OCI-LY7 (cell line): Measurements from ENCODE around the gene UTS2B. TPM values are rescaled to one million over a fixed set of nuclear protein-coding genes. Genes with fewer than 3 reads are reported as not detected.

Experiments used
- BruUV-seq: library from RNA; stranded (reverse); fragments of 400-500 nt; replicated peaks from 2 replicates; lab custom pipeline; 2021; lab: Mats Ljungman, UMichigan
- CTCF ChIA-PET: fragments of 300-600 bp; sonication (Branson Sonifier 250); formaldehyde crosslinking; loops from one replicate; lab custom pipeline; 2022; ENCODE audit warnings: antibody characterized with exemption; ENCODE audit not compliant: unreplicated experiment; lab: Charles Lee
- POLR2A ChIA-PET: fragments of 300-600 bp; sonication (Branson Sonifier 250); formaldehyde crosslinking; loops from one replicate; lab custom pipeline; 2022; ENCODE audit warnings: antibody characterized with exemption; lab: Charles Lee
- DNase-seq: peaks from one replicate; pipeline ENCODE4 v3.0.0-alpha.2; 2015; ENCODE audit warnings: low spot score
- H2AFZ ChIP-seq: fragments of 200-600 bp; sonication (generic), shearing (Covaris generic); 2 replicates; pipeline ENCODE4 v1.6.1; 2014; ENCODE audit warnings: mild to moderate bottlenecking, antibody characterized with exemption, low read length, moderate library complexity
- H3K27ac ChIP-seq: fragments of 200-600 bp; sonication (generic); 2 replicates; pipeline ENCODE4 v1.5.1; 2014; ENCODE audit warnings: mixed run types, low read depth, mild to moderate bottlenecking, moderate library complexity, low read length, inconsistent platforms; ENCODE audit not compliant: poor library complexity, severe bottlenecking
- H3K36me3 ChIP-seq: fragments of 200-600 bp; sonication (generic); 2 replicates; pipeline ENCODE4 v1.6.1; 2014; ENCODE audit warnings: mild to moderate bottlenecking, antibody characterized with exemption, low read length, moderate library complexity, mixed read lengths; ENCODE audit not compliant: insufficient read depth
- H3K4me1 ChIP-seq: fragments of 200-600 bp; sonication (generic); 2 replicates; pipeline ENCODE4 v1.5.1; 2014; ENCODE audit warnings: mild to moderate bottlenecking, low read length; ENCODE audit not compliant: insufficient read depth, poor library complexity, severe bottlenecking
- H3K4me2 ChIP-seq: fragments of 200-600 bp; sonication (generic); 2 replicates; pipeline ENCODE4 v1.6.1; 2014; ENCODE audit warnings: mild to moderate bottlenecking, low read length
- H3K4me3 ChIP-seq: fragments of 200-600 bp; sonication (generic); 2 replicates; pipeline ENCODE4 v1.5.1; 2014; ENCODE audit warnings: mild to moderate bottlenecking, low read depth, low read length; ENCODE audit not compliant: poor library complexity, severe bottlenecking
- H3K79me2 ChIP-seq: fragments of 200-600 bp; sonication (generic); 2 replicates; pipeline ENCODE4 v1.6.1; 2016; ENCODE audit warnings: low read depth, mild to moderate bottlenecking, low read length, moderate library complexity, mixed read lengths; ENCODE audit not compliant: insufficient read depth
- H3K9me2 ChIP-seq: fragments of 200-600 bp; sonication (generic); 2 replicates; pipeline ENCODE4 v1.6.1; 2016; ENCODE audit warnings: mild to moderate bottlenecking, low read length, mixed read lengths; ENCODE audit not compliant: insufficient read depth
- H3K9me3 ChIP-seq: fragments of 200-600 bp; sonication (generic); 2 replicates; pipeline ENCODE4 v1.6.1; 2014; ENCODE audit warnings: mild to moderate bottlenecking, mixed run types, low read length, mixed read lengths
- H4K20me1 ChIP-seq: fragments of 200-600 bp; sonication (generic); 2 replicates; pipeline ENCODE4 v1.6.1; 2014; ENCODE audit warnings: mild to moderate bottlenecking, antibody characterized with exemption, low read length, moderate library complexity, mixed read lengths; ENCODE audit not compliant: insufficient read depth
- EZH2phosphoT487 ChIP-seq: fragments of 200-600 bp; sonication (generic); IDR thresholded peaks from 2 replicates; pipeline ENCODE4 v1.6.1; 2018; ENCODE audit warnings: low read depth, borderline replicate concordance, mild to moderate bottlenecking, mixed run types, antibody characterized with exemption, low read length, moderate library complexity, mixed read lengths
- intact Hi-C: fragments of 100-400 bp; cut with micrococcal nuclease; formaldehyde crosslinking; loops from one replicate; pipeline ENCODE4 v1.10.0; 2022; ENCODE audit not compliant: unreplicated experiment
- total RNA-seq, 2 experiments: library from RNA; depleted of rRNA in 1 of 2; stranded (reverse); fragments of >200 nt in 1 of 2; shearing (Covaris generic) in 1 of 2; gene quantifications; 2 replicates each; pipeline ENCODE4 v1.2.3, GENCODE V29; 2014 to 2022
- TF ChIP-seq, protein P1 (sequence below): fragments of 200-600 bp; sonication (generic); conservative IDR thresholded peaks from 2 replicates; pipeline ENCODE4 v1.5.1; 2014; ENCODE audit warnings: mild to moderate bottlenecking, antibody characterized with exemption, low read length, moderate library complexity, mixed read lengths

Gene UTS2B
- total RNA-seq, 2 experiments from 2014 or later: 0.92 to 1.1 TPM

DNA sequence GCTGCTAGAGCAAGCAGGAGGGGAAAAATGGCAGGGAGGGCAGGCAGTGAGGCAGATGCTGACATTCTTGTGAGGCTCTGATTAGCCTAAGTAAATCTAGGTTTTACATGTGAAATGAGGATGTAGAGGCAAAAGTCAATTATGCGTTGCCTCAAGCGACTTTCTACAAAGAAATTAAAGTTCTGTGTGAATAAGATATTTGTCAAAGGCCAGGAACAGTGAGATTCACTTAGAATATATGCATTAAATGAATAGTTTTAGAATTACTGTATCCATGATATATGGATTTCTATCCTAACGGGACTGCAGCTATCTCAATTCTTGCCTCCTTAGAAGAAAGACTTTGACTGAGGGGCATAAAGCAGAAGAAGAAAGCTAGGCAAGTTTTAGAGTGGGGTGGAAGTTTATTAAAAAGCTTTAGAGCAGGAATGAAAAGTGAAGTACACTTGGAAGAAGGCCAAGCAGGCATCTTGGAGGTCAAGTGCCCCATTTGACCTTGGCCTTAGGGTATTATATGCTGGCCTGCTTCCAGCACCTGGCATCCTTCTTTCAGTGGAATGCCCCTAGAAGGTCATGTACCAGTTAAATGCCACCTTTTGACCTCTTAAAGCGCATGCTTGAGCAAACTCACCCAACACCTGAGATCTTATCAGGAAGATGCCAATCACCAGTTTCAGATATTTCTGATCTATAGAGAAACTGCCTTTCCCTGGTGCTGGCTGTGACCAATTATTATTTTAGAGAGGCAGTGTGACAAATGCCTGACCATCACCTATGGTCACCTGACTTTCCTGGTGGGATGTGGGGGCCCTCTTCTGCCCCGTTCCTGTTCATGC, 93.1 kb downstream of the UTS2B start:
- H3K27ac ChIP-seq: no peak overlapping the region
- intact Hi-C loops: loop anchor here (10.0 kb wide), 1 partner anchor 352 kb away; no protein-coding TSS in a partner anchor
- H3K79me2 ChIP-seq: no peaks in the 10 kb centered on the region
- H3K4me2 ChIP-seq: no peak overlapping the region
- H2AFZ ChIP-seq: peak overlapping the region; percentile 6; the same call in 1 of the 2 replicates
- DNase-seq: no peak
- peaks cover 14% of the 10 kb centered on the region for H3K4me1 ChIP-seq
- no TSS peak for BruUV-seq
- H3K4me3 ChIP-seq: no peak overlapping the region
- no peaks in the 10 kb centered on the region for H3K36me3 ChIP-seq
- no peak for TF ChIP-seq EZH2phosphoT487
- TF ChIP-seq, protein P1, sequence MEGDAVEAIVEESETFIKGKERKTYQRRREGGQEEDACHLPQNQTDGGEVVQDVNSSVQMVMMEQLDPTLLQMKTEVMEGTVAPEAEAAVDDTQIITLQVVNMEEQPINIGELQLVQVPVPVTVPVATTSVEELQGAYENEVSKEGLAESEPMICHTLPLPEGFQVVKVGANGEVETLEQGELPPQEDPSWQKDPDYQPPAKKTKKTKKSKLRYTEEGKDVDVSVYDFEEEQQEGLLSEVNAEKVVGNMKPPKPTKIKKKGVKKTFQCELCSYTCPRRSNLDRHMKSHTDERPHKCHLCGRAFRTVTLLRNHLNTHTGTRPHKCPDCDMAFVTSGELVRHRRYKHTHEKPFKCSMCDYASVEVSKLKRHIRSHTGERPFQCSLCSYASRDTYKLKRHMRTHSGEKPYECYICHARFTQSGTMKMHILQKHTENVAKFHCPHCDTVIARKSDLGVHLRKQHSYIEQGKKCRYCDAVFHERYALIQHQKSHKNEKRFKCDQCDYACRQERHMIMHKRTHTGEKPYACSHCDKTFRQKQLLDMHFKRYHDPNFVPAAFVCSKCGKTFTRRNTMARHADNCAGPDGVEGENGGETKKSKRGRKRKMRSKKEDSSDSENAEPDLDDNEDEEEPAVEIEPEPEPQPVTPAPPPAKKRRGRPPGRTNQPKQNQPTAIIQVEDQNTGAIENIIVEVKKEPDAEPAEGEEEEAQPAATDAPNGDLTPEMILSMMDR: no peak
- CTCF ChIA-PET: no interaction called here
- POLR2A ChIA-PET: interaction anchor here (0.6 to 1.6 kb wide), 7 partner anchors 11 to 121 kb away, joined by 3 to 5 read pairs (median 3); partner anchors contain the start of gene OSTN
- no peaks in the 10 kb centered on the region for H3K9me2 ChIP-seq
- no peaks in the 10 kb centered on the region for H4K20me1 ChIP-seq
- H3K9me3 ChIP-seq: no peaks in the 10 kb centered on the region

DNA sequence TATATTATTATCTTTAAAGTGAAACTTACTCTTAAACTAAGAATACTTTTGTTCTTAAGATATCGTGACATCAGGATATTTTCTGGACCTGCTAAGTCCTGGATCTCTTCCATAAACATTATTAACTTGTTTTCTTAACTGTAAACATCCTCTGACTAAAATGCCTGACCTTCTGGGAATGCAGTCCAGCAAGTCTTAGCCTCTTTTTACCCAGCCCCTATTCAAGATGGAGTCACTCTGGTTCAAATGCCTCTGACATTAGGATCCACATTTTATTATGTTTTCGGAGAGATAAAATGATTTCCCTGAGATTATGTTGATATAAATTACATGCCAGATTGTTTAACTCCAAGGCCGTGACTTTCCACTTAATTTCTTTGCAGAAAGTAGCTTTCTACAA, 93.7 kb downstream of the UTS2B start:
- TF ChIP-seq, protein P1: no peak
- no peak for TF ChIP-seq EZH2phosphoT487
- Histone ChIP-seq H3K4me3 (no peak overlapping the region), H4K20me1 (no peaks in the 10 kb centered on the region), H3K79me2 (no peaks in the 10 kb centered on the region), H3K4me2 (no peak overlapping the region), H3K9me2 (no peaks in the 10 kb centered on the region), H3K36me3 (no peaks in the 10 kb centered on the region), H3K9me3 (no peaks in the 10 kb centered on the region), H2AFZ (peak overlapping the region; percentile 6; the same call in 1 of the 2 replicates), H3K4me1 (peaks cover 14% of the 10 kb centered on the region), H3K27ac (no peak overlapping the region)
- POLR2A ChIA-PET: interaction anchor here (1.6 kb wide), 1 partner anchor 10 kb away, joined by 4 read pairs; no protein-coding TSS in a partner anchor
- DNase-seq: no peak
- intact Hi-C loops: loop anchor here (10.0 kb wide), 1 partner anchor 352 kb away; no protein-coding TSS in a partner anchor
- CTCF ChIA-PET: no interaction called here
- BruUV-seq: no TSS peak
